Omental fat pad (tissue), 4 donors: ENCODE data around the gene MSLN. TPM values are rescaled to one million over a fixed set of nuclear protein-coding genes. Genes with fewer than 3 reads are reported as not detected.
A peak's percentile ranks its signal among the peaks of the same experiment; 100 is the strongest.

Experiments
- ATAC-seq: fragments of 150-250 bp; one replicate; pipeline ENCODE4 v1.9.1; 2016; ENCODE audit warnings: mild to moderate bottlenecking, moderate library complexity; ENCODE audit not compliant: low FRiP score
- DNase-seq: peaks from one replicate; pipeline ENCODE4 v3.0.0-alpha.2; 2019; ENCODE audit warnings: low spot score
- total RNA-seq, 4 donors: library from RNA; depleted of rRNA; stranded (reverse); fragments of >200 nt; gene quantifications; one replicate each; pipeline ENCODE4 v1.1.0, GENCODE V29; 2016
- TF ChIP-seq, protein P1 (sequence below), 3 donors: fragments of 450-650 bp; IDR thresholded peaks; one replicate each; pipeline ENCODE4 v1.5.1; 2016 to 2017; ENCODE audit warnings: antibody characterized with exemption in 3 of 3, mild to moderate bottlenecking in 3 of 3, moderate library complexity in 2 of 3

The MSLN gene
- total RNA-seq, 4 donors from 2014 or later = 1.1 to 355 (median 129) TPM

DNA sequence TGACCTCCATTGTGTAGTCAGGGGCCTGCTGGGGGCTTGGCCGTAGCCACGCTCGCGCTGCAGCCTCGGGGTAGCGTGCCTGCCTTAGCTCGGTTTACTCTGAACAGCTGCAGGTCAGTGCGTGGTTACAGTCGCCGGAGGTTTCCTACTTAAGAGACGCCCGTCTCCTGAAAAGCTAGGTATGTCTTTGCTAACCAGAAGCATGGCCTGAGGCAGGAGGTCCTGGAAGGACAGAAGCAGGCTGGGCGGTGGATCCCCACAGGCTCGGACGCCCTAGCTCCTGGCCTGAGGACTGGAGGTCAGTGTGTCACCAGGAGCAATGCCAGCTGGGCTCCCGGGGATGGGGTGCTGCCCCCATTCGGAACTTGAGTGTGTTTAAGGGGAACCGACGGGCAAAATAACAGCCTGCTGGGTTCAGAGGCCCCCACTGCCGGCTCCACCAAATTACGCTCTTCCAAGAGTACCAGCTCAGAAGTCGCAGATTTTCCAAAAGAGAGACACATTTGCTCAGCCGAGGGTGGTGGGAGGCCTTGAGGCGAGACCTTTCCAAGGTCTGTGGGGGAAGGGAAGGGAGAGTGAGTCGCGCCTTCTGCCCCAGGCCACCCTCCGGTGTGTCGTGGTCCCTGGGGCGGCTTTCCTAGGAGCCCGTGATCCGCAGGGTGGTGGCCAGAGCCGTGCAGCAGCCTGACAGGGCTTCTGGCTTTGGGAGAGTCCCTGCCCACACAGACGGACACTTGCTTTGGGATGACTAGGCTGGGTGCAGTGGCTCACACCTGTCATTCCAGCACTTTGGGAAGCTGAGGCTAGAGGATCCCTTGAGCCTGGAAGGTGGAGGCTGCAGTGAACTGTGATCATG is 43.9 kb downstream of the MSLN start:
- DNase-seq (no peak), ATAC-seq (no peak)
- TF ChIP-seq, protein P1, sequence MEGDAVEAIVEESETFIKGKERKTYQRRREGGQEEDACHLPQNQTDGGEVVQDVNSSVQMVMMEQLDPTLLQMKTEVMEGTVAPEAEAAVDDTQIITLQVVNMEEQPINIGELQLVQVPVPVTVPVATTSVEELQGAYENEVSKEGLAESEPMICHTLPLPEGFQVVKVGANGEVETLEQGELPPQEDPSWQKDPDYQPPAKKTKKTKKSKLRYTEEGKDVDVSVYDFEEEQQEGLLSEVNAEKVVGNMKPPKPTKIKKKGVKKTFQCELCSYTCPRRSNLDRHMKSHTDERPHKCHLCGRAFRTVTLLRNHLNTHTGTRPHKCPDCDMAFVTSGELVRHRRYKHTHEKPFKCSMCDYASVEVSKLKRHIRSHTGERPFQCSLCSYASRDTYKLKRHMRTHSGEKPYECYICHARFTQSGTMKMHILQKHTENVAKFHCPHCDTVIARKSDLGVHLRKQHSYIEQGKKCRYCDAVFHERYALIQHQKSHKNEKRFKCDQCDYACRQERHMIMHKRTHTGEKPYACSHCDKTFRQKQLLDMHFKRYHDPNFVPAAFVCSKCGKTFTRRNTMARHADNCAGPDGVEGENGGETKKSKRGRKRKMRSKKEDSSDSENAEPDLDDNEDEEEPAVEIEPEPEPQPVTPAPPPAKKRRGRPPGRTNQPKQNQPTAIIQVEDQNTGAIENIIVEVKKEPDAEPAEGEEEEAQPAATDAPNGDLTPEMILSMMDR (IDR thresholded peaks at IDR 0.05) = no peak

DNA sequence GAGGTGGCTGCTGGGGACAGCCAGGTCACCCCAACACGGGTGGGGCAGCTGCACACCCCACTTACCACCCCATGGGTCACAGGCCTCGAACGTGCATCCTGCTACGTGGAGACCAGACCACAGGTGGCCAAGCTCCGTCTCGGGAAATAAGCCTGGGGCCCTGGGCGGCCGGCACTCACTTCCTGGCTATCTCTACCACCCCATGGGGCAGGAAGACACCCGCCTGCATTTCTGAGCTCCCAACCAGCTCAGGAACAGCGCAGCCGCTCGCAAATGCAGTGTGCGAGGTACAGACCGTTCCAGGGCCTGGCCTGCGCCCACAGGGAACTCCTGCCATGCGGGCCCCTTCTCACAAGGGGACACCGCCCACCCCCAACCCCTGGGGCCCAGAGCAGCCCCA is 44.9 kb downstream of the MSLN start:
- TF ChIP-seq, protein P1 (IDR thresholded peaks at IDR 0.05) = no peak
- ATAC-seq (no peak), DNase-seq (no peak)

DNA sequence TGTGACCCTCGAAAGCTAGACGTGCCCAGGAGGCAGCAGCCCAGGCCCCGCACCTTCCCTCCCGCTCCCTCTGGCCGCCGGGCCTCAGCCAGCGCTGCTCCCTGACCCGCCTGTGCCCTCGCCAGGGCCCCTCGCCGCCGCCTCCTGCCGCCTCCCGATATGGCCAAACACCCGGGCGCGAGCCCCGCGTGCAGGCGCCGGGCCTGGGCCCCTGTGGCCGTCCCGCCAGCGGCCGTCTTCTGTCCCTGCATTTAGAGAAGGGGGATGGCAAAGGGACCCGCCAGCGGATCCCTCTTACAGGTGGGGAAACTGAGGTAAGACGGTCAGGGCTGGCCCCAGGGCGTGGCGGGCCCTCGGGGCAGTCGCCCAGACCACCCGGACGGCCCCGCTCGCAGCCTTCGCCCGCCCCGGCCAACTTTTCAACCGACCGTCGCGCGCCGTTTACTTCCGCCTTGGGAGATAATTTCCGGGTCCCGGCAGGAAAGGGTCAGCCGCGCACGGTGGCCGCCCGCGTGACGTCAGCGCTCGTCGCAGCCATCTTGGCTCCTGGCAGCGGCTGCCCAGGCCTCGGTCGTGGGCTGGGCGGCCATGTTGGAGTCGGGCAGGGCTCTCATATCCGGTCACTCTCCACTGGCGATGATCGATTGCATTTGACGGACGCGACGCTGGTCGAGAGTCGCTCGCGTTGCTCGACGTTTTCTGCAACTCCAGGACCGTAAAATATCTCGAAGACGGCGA is 47.0 kb downstream of the MSLN start:
- peak; percentile 97 for ATAC-seq
- peak; percentile 59 for DNase-seq
- TF ChIP-seq, protein P1 (IDR thresholded peaks at IDR 0.05) = no peak

DNA sequence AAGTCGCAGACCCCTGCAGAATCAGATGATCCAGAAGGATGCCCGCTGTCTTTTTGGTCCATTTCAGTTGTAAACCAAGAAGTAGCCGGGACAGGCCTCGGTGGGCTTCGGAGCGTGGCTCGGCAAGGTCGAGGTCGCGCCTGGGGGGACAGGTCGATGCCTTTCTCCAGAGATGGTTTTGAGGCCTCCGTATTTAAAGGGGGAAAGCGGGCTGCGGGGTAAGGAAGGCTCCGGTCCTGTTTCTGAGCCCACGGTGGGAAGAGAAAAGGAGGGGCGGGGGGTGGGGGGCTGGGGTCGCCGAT is 47.5 kb downstream of the MSLN start:
- DNase-seq = no peak
- ATAC-seq = no peak
- TF ChIP-seq, protein P1 (IDR thresholded peaks at IDR 0.05) = no peak

DNA sequence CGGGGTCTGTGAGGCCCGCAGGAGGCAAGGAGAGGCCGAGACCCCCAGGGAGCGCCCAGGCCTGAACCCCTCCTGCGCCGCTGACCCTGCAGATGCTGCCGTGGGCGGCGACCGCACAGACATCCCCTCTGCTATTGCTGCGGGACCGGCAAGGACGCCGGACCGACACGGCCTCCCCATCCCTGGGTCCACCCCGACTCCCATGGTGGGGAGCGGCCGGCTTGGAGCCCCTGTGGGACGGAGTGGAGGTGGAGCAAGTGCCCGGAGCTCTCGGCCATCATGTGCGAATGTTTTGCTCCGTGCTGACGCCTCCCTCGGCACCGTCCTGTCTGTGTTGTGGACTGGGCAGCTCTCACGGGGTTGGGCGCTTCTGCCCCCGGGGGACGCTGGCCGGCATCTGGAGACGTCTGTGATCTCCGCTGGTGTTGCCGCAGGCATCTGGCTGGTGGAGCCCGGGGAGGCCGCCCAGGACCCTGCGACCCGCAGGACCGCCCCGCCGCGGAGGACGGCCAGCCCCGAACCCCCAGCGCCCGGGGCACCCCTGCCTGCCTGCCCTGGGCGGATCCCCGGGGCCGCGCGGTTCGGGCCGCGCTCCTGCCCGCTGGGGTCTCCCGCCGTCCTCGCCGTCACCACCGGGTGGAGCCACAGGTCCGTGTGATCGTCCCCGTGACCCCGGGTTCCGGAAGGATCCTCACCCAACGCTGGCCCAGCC is 52.8 kb downstream of the MSLN start:
- TF ChIP-seq, protein P1 (IDR thresholded peaks at IDR 0.05) = no peak
- DNase-seq (no peak), ATAC-seq (no peak)

DNA sequence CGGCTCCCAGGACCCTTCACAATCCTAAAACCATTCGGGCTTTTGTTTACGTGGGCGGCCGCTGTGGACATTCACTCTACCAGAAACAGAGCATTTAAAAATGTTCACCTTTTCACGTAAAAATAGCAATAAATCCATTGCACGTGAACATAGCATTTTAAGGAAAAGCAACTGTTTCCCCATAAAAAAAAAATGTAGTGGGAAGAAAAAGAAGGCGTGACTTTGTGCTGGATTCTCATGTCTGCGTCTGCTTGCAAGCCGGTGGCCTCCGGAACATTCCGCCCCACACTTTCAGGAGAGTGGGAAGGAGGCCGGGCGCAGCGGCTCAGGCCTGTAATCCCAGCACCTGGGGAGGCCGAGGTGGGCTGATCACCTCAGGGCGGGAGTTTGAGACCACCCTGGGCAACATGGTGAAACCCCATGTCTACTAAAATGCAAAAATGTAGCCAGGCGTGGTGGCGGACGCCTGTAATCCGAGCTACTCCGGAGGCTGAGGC is 53.4 kb downstream of the MSLN start:
- ATAC-seq = no peak
- TF ChIP-seq, protein P1 (IDR thresholded peaks at IDR 0.05) = no peak

More for the DNA sequence above, 53.4 kb downstream of the MSLN start:
- DNase-seq = no peak
